HEK293T (cell line): Measurements from ENCODE around the gene GSTM4.
"Not testable (repeated sequence)": the region's sequence is repeated elsewhere in the genome, so short reads cannot be mapped to it uniquely, and the experiment has no call there.

Experiments
- CTCF ChIA-PET: fragments of 350-600 bp; formaldehyde crosslinking; extraction: SDS; loops from one replicate; lab custom pipeline; 2021; ENCODE audit warnings: antibody characterized with exemption, inconsistent platforms; lab: Yijun Ruan, JAX
- POLR2A ChIA-PET: fragments of 350-600 bp; formaldehyde crosslinking; extraction: SDS; loops from one replicate; lab custom pipeline; 2020; ENCODE audit warnings: antibody characterized with exemption, inconsistent platforms; lab: Yijun Ruan, JAX
- DNase-seq: peaks from one replicate; pipeline ENCODE4 v3.0.0; 2012; ENCODE audit warnings: mixed read lengths; ENCODE audit errors: extremely low spot score
- ARNT ChIP-seq: fragments of 450-650 bp; IDR thresholded peaks from 2 replicates; pipeline ENCODE4 v1.6.1; 2017; ENCODE audit warnings: mild to moderate bottlenecking
- BHLHE40 ChIP-seq: fragments of 450-650 bp; IDR thresholded peaks from 2 replicates; pipeline ENCODE4 v1.6.1; 2016; ENCODE audit warnings: mild to moderate bottlenecking, moderate library complexity, borderline replicate concordance
- CTBP1 ChIP-seq: fragments of 450-650 bp; IDR thresholded peaks from 2 replicates; pipeline ENCODE4 v1.6.1; 2016; ENCODE audit warnings: borderline replicate concordance
- ELF4 ChIP-seq: fragments of 450-650 bp; IDR thresholded peaks from 2 replicates; pipeline ENCODE4 v1.6.1; 2017; ENCODE audit warnings: antibody characterized with exemption
- FOXA1 ChIP-seq: fragments of 450-650 bp; IDR thresholded peaks from 2 replicates; pipeline ENCODE4 v1.6.1; 2016; ENCODE audit warnings: mild to moderate bottlenecking
- FOXK2 ChIP-seq: fragments of 450-650 bp; IDR thresholded peaks from 2 replicates; pipeline ENCODE4 v1.6.1; 2016; ENCODE audit warnings: mild to moderate bottlenecking
- FOXM1 ChIP-seq: fragments of 450-650 bp; IDR thresholded peaks from 2 replicates; pipeline ENCODE4 v1.6.1; 2017; ENCODE audit warnings: mild to moderate bottlenecking, borderline replicate concordance
- HDGF ChIP-seq: fragments of 450-650 bp; IDR thresholded peaks from 2 replicates; pipeline ENCODE4 v1.6.1; 2017; ENCODE audit warnings: antibody characterized with exemption, borderline replicate concordance
- L3MBTL2 ChIP-seq: fragments of 450-650 bp; conservative IDR thresholded peaks from 2 replicates; pipeline ENCODE4 v1.6.1; 2016; ENCODE audit warnings: mild to moderate bottlenecking
- LEF1 ChIP-seq: fragments of 450-650 bp; IDR thresholded peaks from 2 replicates; pipeline ENCODE4 v1.6.1; 2017; ENCODE audit warnings: mild to moderate bottlenecking, borderline replicate concordance
- NFRKB ChIP-seq: fragments of 450-650 bp; IDR thresholded peaks from 2 replicates; pipeline ENCODE4 v1.6.1; 2016; ENCODE audit warnings: mild to moderate bottlenecking, moderate library complexity
- SP1 ChIP-seq: fragments of 450-650 bp; IDR thresholded peaks from 2 replicates; pipeline ENCODE4 v1.6.1; 2017
- SUZ12 ChIP-seq: fragments of 450-650 bp; IDR thresholded peaks from 2 replicates; pipeline ENCODE4 v1.6.1; 2016; ENCODE audit warnings: mild to moderate bottlenecking
- TARDBP ChIP-seq: fragments of 450-650 bp; IDR thresholded peaks from 2 replicates; pipeline ENCODE4 v1.6.1; 2016
- ZNF384 ChIP-seq: fragments of 450-650 bp; IDR thresholded peaks from 2 replicates; pipeline ENCODE4 v1.6.1; 2016
- TF ChIP-seq, protein P1 (sequence below): fragments of 450-650 bp; IDR thresholded peaks from 2 replicates; pipeline ENCODE4 v1.6.1; 2016

The GSTM4 gene

GRCh38 chr1:109671067-109671466, 15.2 kb downstream of the GSTM4 start:
- POLR2A ChIA-PET, result interaction anchor here (1.4 kb wide), 1 partner anchor 69 kb away, joined by 4 read pairs; no protein-coding TSS in a partner anchor
- TF ChIP-seq L3MBTL2, result no peak
- TF ChIP-seq LEF1, result no peak
- TF ChIP-seq HDGF, result no peak
- TF ChIP-seq, protein P1, sequence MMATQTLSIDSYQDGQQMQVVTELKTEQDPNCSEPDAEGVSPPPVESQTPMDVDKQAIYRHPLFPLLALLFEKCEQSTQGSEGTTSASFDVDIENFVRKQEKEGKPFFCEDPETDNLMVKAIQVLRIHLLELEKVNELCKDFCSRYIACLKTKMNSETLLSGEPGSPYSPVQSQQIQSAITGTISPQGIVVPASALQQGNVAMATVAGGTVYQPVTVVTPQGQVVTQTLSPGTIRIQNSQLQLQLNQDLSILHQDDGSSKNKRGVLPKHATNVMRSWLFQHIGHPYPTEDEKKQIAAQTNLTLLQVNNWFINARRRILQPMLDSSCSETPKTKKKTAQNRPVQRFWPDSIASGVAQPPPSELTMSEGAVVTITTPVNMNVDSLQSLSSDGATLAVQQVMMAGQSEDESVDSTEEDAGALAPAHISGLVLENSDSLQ, result no peak
- no peak for TF ChIP-seq FOXA1
- no peak for TF ChIP-seq FOXK2
- no peak for TF ChIP-seq ELF4
- no peak for TF ChIP-seq SUZ12
- TF ChIP-seq ZNF384, result no peak
- TF ChIP-seq CTBP1, result no peak
- TF ChIP-seq ARNT, result no peak
- TF ChIP-seq TARDBP, result no peak
- TF ChIP-seq BHLHE40, result no peak
- no peak for TF ChIP-seq NFRKB
- no peak for TF ChIP-seq SP1
- no peak for TF ChIP-seq FOXM1
- DNase-seq, result peak; percentile 2
- CTCF ChIA-PET, result interaction anchor here (0.6 to 0.8 kb wide), 2 partner anchors 31 to 47 kb away, joined by 3 read pairs; no protein-coding TSS in a partner anchor

- POLR2A ChIA-PET, DNase-seq, CTCF ChIA-PET: not testable (repeated sequence)
These were observed 18.0 kb downstream of the GSTM4 start for GRCh38 chr1:109673861-109674260.

DNA sequence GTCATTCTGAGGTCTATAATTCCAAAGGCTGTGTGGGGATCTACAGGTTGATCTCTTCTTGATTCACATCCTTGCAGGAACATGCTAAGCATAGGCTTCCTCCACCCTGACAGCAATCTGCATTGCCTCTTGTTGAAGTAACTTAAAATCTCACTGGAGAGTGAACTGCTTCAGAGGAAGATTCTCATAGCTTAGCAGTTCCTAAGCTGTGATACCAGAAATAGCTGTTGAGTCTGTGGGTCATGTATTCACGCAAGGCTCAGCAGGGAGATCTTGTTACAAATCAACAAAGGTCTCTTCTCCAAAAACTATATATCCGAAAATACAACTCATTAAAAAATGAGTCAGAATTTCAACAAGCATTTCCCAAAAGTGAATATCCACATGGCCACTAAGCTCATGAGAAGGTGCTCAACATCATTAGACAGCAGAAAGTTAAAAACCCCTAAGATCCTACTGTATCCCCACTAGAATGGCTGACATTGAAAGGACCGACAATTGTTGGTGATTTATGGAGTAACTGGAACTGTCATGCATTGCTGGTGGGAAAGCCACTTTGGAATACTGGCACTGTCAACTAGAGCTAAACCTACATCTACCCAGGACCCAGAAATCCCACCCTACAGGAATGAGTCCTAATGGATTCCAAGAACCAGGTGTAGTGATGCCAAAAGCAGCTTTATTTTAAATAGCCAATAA, 20.9 kb downstream of the GSTM4 start:
- DNase-seq, result peak; percentile 0
- POLR2A ChIA-PET, result interaction anchor here (1.1 kb wide), 1 partner anchor 9 kb away, joined by 4 read pairs; the partner anchor contains the start of gene GSTM2
- CTCF ChIA-PET, result not testable (repeated sequence)

DNA sequence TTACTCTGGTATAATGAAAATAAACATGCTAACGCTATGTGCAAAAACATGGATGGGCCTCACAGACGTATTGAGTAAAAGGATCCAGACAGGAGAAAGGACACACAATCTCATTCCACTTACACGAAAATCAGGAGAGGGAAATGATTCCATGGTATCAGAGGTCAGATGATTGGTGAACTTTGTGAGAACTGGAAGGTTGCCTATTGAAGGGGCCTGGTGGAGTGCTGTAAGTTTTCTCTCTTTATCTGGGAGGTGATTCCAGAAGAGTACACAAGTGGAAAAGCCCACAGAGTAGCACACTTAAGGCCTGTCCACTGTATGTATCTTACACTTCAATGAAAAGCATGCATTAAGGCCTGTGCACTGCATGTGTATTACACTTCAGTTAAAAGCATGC, 21.6 kb downstream of the GSTM4 start:
- CTCF ChIA-PET, result no interaction called here
- DNase-seq, result peak; percentile 0
- TF ChIP-seq TARDBP, result no peak
- no peak for TF ChIP-seq BHLHE40
- TF ChIP-seq, protein P1, result no peak
- no peak for TF ChIP-seq FOXK2
- no peak for TF ChIP-seq FOXA1
- no peak for TF ChIP-seq SP1
- TF ChIP-seq ARNT, result no peak
- no peak for TF ChIP-seq FOXM1
- TF ChIP-seq NFRKB, result no peak
- TF ChIP-seq HDGF, result no peak
- no peak for TF ChIP-seq LEF1
- TF ChIP-seq ZNF384, result no peak
- no peak for TF ChIP-seq CTBP1
- no peak for TF ChIP-seq ELF4
- TF ChIP-seq L3MBTL2, result no peak
- TF ChIP-seq SUZ12, result no peak
- POLR2A ChIA-PET, result interaction anchor here (1.1 kb wide), 1 partner anchor 9 kb away, joined by 4 read pairs; the partner anchor contains the start of gene GSTM2

GRCh38 chr1:109678637-109679036, 22.7 kb downstream of the GSTM4 start:
- DNase-seq, CTCF ChIA-PET, POLR2A ChIA-PET: not testable (repeated sequence)

GRCh38 chr1:109684777-109685176, 28.9 kb downstream of the GSTM4 start:
- CTCF ChIA-PET, DNase-seq, POLR2A ChIA-PET: not testable (repeated sequence)

GRCh38 chr1:109685399-109685798, 29.5 kb downstream of the GSTM4 start:
- DNase-seq, CTCF ChIA-PET, POLR2A ChIA-PET: not testable (repeated sequence)

DNA sequence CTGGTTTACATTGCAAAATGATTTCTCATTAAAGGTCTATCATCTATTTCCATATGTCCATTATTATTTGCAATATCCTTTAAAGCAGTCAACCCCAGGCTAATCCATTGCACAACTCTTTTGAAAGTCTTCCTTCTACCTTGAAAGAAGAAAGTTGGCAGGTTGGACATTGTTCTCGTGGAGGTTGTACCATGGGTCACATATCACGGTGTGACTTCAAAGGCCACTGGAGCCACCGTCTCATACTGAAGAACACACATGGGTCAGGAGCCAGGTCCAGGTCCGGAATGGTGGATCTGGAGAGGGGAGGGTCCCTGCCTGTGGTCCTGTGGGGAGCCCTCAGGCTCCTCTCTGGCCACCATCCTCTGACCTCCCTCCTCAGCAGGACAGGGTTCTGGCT, 30.0 kb downstream of the GSTM4 start:
- CTCF ChIA-PET, POLR2A ChIA-PET, DNase-seq: not testable (repeated sequence)

DNA sequence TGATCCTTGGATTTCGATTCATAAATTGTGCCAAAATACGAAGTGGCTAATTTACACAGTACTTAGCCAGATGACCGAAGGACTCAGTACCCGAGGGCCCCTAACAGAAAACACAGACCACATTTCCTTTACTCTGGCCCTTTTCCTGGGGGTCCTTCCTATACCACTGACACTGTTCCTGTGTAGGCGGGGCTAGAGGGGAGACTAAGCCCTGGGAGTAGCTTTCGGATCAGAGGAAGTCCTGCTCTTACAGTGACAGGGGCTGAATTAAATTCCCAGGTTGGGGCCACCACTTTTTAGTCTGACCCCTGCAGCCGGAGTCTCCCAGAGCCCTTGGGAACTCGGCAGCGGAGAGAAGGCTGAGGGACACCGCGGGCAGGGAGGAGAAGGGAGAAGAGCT, 31.2 kb downstream of the GSTM4 start:
- CTCF ChIA-PET, POLR2A ChIA-PET, DNase-seq: not testable (repeated sequence)
